A673 (cell line): ENCODE measurements around the gene WDPCP.

Experiments
- EZH2 ChIP-seq: fragments of 200-600 bp; sonication (generic); IDR thresholded peaks from 2 replicates; pipeline ENCODE4 v1.6.1; 2017; ENCODE audit warnings: borderline replicate concordance, low read depth, mild to moderate bottlenecking, mixed read lengths, antibody characterized with exemption, low read length; ENCODE audit not compliant: poor library complexity, severe bottlenecking
- TF ChIP-seq, protein P1 (sequence below): fragments of 300-800, 200-600 bp; sonication (generic); conservative IDR thresholded peaks from 2 replicates; pipeline ENCODE4 v1.5.1; 2017; ENCODE audit warnings: low read depth, mild to moderate bottlenecking, antibody characterized with exemption, low read length, moderate library complexity, mixed read lengths

DNA sequence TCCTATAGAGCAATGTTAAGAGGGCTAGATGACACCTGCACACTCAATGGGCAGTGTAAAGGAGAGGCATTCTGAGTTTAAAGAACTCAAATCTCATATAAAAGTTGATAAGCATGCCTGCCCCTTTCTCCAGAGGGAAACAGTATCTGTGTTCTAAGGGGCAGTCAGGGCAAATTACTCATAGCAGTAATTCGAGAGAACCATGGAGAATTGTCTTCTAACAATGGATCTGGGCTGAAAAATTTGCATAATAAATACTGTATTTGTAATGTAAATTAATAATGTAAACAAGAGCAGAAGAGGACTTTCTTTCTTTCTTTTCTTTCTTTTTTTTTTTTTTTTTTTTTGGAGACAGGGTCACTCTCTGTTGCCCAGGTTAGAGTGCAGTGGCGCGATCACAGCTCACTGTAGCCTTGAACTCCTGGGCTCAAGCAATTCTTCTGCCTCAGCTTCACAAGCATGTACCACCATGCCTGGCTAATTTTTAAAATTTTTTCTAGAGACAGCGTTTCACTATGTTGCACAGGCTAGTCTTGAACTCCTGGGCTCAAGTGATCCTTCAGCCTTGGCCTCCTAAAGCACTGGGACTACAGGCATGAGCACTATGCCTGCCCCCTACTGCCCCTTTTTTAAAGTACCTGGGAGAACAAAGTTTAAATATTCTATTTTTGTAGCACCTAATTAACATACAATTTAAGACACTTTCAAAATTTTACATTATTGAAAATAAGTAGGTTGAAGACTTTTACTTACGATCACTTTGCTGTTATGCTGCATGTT, 467.0 kb downstream of the WDPCP start:
- TF ChIP-seq, protein P1, sequence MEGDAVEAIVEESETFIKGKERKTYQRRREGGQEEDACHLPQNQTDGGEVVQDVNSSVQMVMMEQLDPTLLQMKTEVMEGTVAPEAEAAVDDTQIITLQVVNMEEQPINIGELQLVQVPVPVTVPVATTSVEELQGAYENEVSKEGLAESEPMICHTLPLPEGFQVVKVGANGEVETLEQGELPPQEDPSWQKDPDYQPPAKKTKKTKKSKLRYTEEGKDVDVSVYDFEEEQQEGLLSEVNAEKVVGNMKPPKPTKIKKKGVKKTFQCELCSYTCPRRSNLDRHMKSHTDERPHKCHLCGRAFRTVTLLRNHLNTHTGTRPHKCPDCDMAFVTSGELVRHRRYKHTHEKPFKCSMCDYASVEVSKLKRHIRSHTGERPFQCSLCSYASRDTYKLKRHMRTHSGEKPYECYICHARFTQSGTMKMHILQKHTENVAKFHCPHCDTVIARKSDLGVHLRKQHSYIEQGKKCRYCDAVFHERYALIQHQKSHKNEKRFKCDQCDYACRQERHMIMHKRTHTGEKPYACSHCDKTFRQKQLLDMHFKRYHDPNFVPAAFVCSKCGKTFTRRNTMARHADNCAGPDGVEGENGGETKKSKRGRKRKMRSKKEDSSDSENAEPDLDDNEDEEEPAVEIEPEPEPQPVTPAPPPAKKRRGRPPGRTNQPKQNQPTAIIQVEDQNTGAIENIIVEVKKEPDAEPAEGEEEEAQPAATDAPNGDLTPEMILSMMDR: no peak; the same call in 1 of the 2 replicates
- TF ChIP-seq EZH2: no peak
